ENCODE results near the gene C1R.

The C1R gene

GRCh38 chr12:7129872-7130691, 37.8 kb upstream of the C1R start, which contains the start of gene CLSTN3:
CLSTN3 (plus strand) TSS chr12:7130371; CDS start chr12:7130649, 278 bp downstream.
- Histone ChIP-seq H3K36me3 (ENCODE audit: control insufficient read depth in 1 of 2, insufficient read depth in 2 of 2, low read length in 2 of 2) (peaks cover 0 to 13% of the 10 kb centered on the region in 2 donors), H3K4me1 (ENCODE audit: control insufficient read depth in 1 of 2, insufficient read depth in 2 of 2, low read length in 2 of 2) (peaks cover 28 to 32% of the 10 kb centered on the region in 2 donors), H3K27ac (ENCODE audit: low read depth, low read length) (peak within 1 kb of the TSS; percentile 45), H3K9ac (ENCODE audit: low read depth in 1 of 2, low read length in 2 of 2) (peak within 1 kb of the TSS; percentile 65 to 79), H3K4me3 (ENCODE audit: low read depth in 1 of 2, low read length in 2 of 2) (peak within 1 kb of the TSS; percentile 71 to 80), H3K27me3 (ENCODE audit: control insufficient read depth in 1 of 2, insufficient read depth in 2 of 2, low read length in 2 of 2) (peaks cover 4 to 5% of the 10 kb centered on the region in 2 donors), H3K9me3 (ENCODE audit: control insufficient read depth in 1 of 2, low read length in 2 of 2) (no peaks in the 10 kb centered on the region)

DNA sequence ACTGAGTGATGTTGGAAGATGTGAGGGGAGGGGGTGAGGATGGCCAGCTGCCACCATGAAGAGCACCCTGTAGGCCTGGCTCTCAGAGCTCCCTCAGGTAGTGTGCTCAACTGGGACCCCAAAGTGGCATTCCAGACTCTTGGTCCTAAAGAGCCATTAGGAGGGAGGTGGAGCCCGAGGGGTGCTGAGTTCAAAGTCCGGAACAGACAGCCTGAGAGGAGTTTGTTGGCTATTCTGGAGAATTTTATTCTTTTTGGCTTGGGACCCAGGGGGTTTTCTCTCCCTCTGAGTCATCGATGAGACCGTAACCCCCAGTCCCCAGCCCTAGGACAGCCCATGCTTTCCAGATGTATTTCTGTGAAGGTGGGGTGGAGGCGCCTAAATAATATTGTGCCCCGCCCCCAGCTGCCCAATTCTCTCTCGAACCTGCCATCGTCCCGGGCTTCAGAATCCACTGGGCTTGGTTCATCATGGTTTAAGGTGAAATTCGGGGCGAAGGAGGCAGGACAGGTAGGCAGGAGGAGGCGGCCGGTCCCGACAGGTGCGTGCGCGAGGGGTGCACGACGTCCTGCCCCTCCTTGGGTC, 37.1 kb upstream of the C1R start:
- Histone ChIP-seq H3K36me3 (ENCODE audit: control insufficient read depth in 1 of 2, insufficient read depth in 2 of 2, low read length in 2 of 2) (peaks cover 0 to 6% of the 10 kb centered on the region in 2 donors), H3K4me3 (ENCODE audit: low read depth in 1 of 2, low read length in 2 of 2) (peak overlapping the region; percentile 71 to 80), H3K4me1 (ENCODE audit: control insufficient read depth in 1 of 2, insufficient read depth in 2 of 2, low read length in 2 of 2) (peaks cover 28 to 32% of the 10 kb centered on the region in 2 donors), H3K9me3 (ENCODE audit: control insufficient read depth in 1 of 2, low read length in 2 of 2) (no peaks in the 10 kb centered on the region), H3K27me3 (ENCODE audit: control insufficient read depth in 1 of 2, insufficient read depth in 2 of 2, low read length in 2 of 2) (peaks cover 4 to 5% of the 10 kb centered on the region in 2 donors), H3K27ac (ENCODE audit: low read depth, low read length) (peak overlapping the region; percentile 30), H3K9ac (ENCODE audit: low read depth in 1 of 2, low read length in 2 of 2) (peak overlapping the region; percentile 65 to 72)

DNA sequence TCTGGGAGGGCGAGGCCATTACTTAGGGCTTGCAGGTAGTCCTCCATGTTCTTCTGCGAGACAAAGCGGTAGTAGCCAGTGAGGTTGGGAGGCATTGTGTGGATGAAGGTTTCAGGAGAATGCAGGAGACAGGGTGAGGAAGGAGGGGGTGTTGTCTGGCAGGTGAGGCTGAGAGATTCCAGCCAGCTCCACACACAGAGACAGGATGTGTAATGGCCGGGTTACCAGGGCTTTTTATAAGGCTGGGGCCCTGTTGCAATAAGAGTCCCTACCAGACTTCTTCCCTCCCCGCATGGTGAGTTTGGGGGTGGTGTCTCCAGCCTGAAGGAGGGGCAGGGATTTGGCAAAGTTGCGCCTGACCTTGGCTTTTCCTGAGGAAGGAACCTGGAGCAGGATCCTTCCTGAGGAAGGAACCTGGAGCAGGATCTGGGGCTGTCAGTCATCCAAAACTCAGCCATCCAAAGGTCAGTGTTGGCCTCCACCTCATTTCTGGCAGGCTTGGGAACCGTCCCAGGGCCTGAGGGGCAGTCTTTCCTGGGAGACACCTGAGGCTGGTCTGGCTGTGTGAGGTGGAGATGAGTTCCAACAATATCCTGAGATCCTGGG, 36.5 kb upstream of the C1R start, which contains the start of gene RBP5:
RBP5 (minus strand) TSS at position 209 of the 606 bp plus-strand sequence; CDS start at position 95, 114 bp downstream.
- Histone ChIP-seq H3K4me3 (ENCODE audit: low read depth in 1 of 2, low read length in 2 of 2) (peak within 1 kb of the TSS; percentile 71 to 80), H3K27ac (ENCODE audit: low read depth, low read length) (peak within 1 kb of the TSS; percentile 59), H3K9ac (ENCODE audit: low read depth in 1 of 2, low read length in 2 of 2) (peak within 1 kb of the TSS; percentile 65 to 72), H3K9me3 (ENCODE audit: control insufficient read depth in 1 of 2, low read length in 2 of 2) (no peaks in the 10 kb centered on the region), H3K36me3 (ENCODE audit: control insufficient read depth in 1 of 2, insufficient read depth in 2 of 2, low read length in 2 of 2) (peaks cover 0 to 2% of the 10 kb centered on the region in 2 donors), H3K27me3 (ENCODE audit: control insufficient read depth in 1 of 2, insufficient read depth in 2 of 2, low read length in 2 of 2) (peaks cover 4 to 5% of the 10 kb centered on the region in 2 donors), H3K4me1 (ENCODE audit: control insufficient read depth in 1 of 2, insufficient read depth in 2 of 2, low read length in 2 of 2) (peaks cover 29 to 34% of the 10 kb centered on the region in 2 donors)

GRCh38 chr12:7127916-7128626, 35.8 kb upstream of the C1R start:
- peak overlapping the region; percentile 48 to 52 for H3K4me3 ChIP-seq (ENCODE audit: low read depth in 1 of 2, low read length in 2 of 2)
- peaks cover 35 to 36% of the 10 kb centered on the region in 2 donors for H3K4me1 ChIP-seq (ENCODE audit: control insufficient read depth in 1 of 2, insufficient read depth in 2 of 2, low read length in 2 of 2)
- H3K36me3 ChIP-seq (ENCODE audit: control insufficient read depth in 1 of 2, insufficient read depth in 2 of 2, low read length in 2 of 2): no peaks in the 10 kb centered on the region
- peak overlapping the region; percentile 59 for H3K27ac ChIP-seq (ENCODE audit: low read depth, low read length)
- H3K27me3 ChIP-seq (ENCODE audit: control insufficient read depth in 1 of 2, insufficient read depth in 2 of 2, low read length in 2 of 2): peaks cover 4 to 5% of the 10 kb centered on the region in 2 donors
- H3K9ac ChIP-seq (ENCODE audit: low read depth in 1 of 2, low read length in 2 of 2): peak overlapping the region; percentile 3 to 47
- no peaks in the 10 kb centered on the region for H3K9me3 ChIP-seq (ENCODE audit: control insufficient read depth in 1 of 2, low read length in 2 of 2)

DNA sequence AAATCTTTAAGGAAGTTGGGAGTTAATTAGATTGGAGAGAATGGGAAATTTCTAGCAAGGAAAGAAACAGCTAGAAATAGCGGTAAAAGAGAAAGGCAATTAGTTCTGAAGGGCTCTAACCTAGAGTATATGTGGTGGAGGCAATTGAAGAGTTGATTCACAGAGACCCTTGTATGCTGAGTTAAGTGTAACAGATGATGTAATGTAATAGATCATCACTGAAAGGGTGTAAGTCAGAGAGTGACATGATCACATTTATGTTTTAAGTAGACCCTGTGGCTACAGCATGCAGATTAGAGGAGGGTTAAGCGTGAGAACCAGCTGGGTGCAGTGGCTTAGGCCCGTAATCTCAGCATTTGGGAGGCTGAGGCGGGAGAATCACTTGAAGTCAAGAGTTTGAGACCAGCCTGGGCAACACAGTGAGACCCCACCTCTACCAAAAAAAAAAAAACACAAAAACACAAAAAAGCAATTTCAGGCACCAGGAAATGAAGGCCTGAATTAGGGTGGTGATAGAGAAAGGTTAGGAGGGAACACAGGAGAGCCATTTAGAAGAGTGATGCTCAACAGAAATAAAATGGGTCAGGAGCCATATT, 33.5 kb upstream of the C1R start:
- Histone ChIP-seq H3K9ac (ENCODE audit: low read depth in 1 of 2, low read length in 2 of 2) (no peak overlapping the region), H3K27me3 (ENCODE audit: control insufficient read depth in 1 of 2, insufficient read depth in 2 of 2, low read length in 2 of 2) (peaks cover under 1% of the 10 kb centered on the region in 2 donors), H3K4me1 (ENCODE audit: control insufficient read depth in 1 of 2, insufficient read depth in 2 of 2, low read length in 2 of 2) (peaks cover 26 to 32% of the 10 kb centered on the region in 2 donors), H3K36me3 (ENCODE audit: control insufficient read depth in 1 of 2, insufficient read depth in 2 of 2, low read length in 2 of 2) (no peaks in the 10 kb centered on the region), H3K9me3 (ENCODE audit: control insufficient read depth in 1 of 2, low read length in 2 of 2) (no peaks in the 10 kb centered on the region), H3K4me3 (ENCODE audit: low read depth in 1 of 2, low read length in 2 of 2) (no peak overlapping the region), H3K27ac (ENCODE audit: low read depth, low read length) (peak overlapping the region; percentile 37)

GRCh38 chr12:7123806-7124522, 31.7 kb upstream of the C1R start:
- Histone ChIP-seq H3K4me1 (ENCODE audit: control insufficient read depth in 1 of 2, insufficient read depth in 2 of 2, low read length in 2 of 2) (peaks cover 16 to 20% of the 10 kb centered on the region in 2 donors), H3K27ac (ENCODE audit: low read depth, low read length) (no peak overlapping the region), H3K9me3 (ENCODE audit: control insufficient read depth in 1 of 2, low read length in 2 of 2) (no peaks in the 10 kb centered on the region), H3K9ac (ENCODE audit: low read depth in 1 of 2, low read length in 2 of 2) (no peak overlapping the region), H3K27me3 (ENCODE audit: control insufficient read depth in 1 of 2, insufficient read depth in 2 of 2, low read length in 2 of 2) (no peaks in the 10 kb centered on the region), H3K36me3 (ENCODE audit: control insufficient read depth in 1 of 2, insufficient read depth in 2 of 2, low read length in 2 of 2) (no peaks in the 10 kb centered on the region), H3K4me3 (ENCODE audit: low read depth in 1 of 2, low read length in 2 of 2) (no peak overlapping the region)

DNA sequence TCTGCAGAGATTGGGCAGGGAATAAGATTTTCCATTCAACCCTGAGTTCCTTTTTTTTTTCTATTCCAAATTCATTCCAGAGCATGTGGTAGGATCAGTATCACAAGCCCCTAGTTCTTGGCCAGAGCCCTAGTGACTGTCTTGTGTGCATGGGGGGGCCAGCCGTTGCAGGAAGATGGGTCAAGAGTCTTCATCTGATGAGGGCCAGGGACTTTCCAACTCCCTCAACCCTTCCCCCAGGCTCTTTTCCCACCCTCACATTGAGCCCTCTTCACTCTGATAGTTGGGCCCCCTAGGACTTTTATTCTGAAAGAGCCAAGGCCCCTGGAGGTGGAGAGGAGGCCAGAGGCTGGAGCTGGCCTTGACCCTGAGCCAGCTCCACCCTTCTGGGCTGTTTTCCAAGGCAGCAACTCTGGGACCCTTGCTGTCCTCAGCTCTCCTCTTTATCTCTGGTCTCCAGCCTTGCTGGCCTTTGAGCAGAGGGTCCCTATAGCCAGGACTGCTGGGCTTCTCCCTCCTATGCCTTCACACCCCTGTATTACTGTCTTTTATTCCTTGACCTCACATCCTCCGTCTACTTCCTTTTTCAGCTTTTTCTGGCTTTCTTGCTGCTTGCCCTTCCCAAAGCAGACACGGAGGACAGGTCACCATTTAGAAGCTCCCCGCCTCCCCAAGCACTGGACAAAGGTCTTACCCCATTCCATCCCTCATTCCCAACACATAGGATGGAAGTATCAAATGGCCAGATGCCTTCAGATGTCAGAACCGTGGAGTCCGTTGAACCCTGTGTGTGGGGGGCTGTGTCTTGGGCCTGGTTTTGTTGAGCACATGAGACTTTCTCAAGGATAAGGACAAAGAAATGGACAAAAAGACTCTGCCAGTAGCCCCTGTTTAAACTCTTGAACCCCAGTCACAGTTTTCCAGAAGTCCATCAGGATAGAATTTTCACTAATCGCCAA, 30.8 kb upstream of the C1R start:
- Histone ChIP-seq H3K9ac (ENCODE audit: low read depth in 1 of 2, low read length in 2 of 2) (no peak overlapping the region), H3K4me3 (ENCODE audit: low read depth in 1 of 2, low read length in 2 of 2) (no peak overlapping the region), H3K27me3 (ENCODE audit: control insufficient read depth in 1 of 2, insufficient read depth in 2 of 2, low read length in 2 of 2) (no peaks in the 10 kb centered on the region), H3K9me3 (ENCODE audit: control insufficient read depth in 1 of 2, low read length in 2 of 2) (no peaks in the 10 kb centered on the region), H3K4me1 (ENCODE audit: control insufficient read depth in 1 of 2, insufficient read depth in 2 of 2, low read length in 2 of 2) (peaks cover 11 to 16% of the 10 kb centered on the region in 2 donors), H3K27ac (ENCODE audit: low read depth, low read length) (no peak overlapping the region), H3K36me3 (ENCODE audit: control insufficient read depth in 1 of 2, insufficient read depth in 2 of 2, low read length in 2 of 2) (no peaks in the 10 kb centered on the region)

DNA sequence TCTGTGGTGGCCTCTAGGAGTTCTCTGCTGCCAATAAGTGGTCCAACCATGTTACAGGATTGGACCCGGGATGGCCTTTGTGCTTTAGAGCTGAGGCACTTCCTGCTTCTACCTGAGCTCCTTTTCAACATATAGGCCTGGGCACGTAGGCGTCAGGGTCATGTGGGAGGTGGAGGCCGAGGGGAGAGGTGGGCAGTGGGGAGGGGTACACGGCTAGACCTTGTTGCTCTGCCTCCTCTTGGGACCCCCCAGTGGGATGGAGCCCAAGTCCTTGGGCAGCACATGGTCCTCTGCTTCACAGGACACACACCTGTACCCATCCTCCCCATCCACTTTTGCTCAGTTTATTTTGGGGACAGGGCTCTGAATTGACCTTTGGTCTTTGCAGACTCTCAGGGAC, 29.1 kb upstream of the C1R start:
- Histone ChIP-seq H3K27ac (ENCODE audit: low read depth, low read length) (no peak overlapping the region), H3K36me3 (ENCODE audit: control insufficient read depth in 1 of 2, insufficient read depth in 2 of 2, low read length in 2 of 2) (peaks cover 0 to 2% of the 10 kb centered on the region in 2 donors), H3K9me3 (ENCODE audit: control insufficient read depth in 1 of 2, low read length in 2 of 2) (no peaks in the 10 kb centered on the region), H3K4me3 (ENCODE audit: low read depth in 1 of 2, low read length in 2 of 2) (no peak overlapping the region), H3K9ac (ENCODE audit: low read depth in 1 of 2, low read length in 2 of 2) (no peak overlapping the region), H3K4me1 (ENCODE audit: control insufficient read depth in 1 of 2, insufficient read depth in 2 of 2, low read length in 2 of 2) (peaks cover 16 to 22% of the 10 kb centered on the region in 2 donors), H3K27me3 (ENCODE audit: control insufficient read depth in 1 of 2, insufficient read depth in 2 of 2, low read length in 2 of 2) (no peaks in the 10 kb centered on the region)

Data from duodenal mucosa (tissue), 2 donors.